Measurements from ENCODE around the gene ZMYND10.

Gene ZMYND10

DNA sequence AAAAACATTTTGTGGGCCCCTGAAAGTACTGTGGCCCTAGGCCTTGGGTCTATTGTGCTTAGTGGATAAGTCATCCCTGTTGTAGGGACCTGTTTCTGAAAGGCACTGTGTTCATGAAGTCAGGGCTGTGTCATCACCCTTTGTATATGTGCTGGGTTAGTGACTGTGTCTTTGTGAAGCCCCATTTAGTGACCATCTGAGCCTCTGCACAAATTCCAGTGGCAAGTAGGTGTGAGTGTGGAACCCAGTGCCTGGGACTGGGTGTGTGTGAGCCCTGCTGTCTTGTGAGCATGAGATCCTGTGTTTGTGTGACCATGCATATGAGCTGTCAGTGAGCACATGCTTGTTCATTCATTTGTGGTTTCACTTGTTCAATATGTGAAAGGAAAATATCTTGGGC lies 40.9 kb downstream of the ZMYND10 start:
- TF ChIP-seq, protein P1, sequence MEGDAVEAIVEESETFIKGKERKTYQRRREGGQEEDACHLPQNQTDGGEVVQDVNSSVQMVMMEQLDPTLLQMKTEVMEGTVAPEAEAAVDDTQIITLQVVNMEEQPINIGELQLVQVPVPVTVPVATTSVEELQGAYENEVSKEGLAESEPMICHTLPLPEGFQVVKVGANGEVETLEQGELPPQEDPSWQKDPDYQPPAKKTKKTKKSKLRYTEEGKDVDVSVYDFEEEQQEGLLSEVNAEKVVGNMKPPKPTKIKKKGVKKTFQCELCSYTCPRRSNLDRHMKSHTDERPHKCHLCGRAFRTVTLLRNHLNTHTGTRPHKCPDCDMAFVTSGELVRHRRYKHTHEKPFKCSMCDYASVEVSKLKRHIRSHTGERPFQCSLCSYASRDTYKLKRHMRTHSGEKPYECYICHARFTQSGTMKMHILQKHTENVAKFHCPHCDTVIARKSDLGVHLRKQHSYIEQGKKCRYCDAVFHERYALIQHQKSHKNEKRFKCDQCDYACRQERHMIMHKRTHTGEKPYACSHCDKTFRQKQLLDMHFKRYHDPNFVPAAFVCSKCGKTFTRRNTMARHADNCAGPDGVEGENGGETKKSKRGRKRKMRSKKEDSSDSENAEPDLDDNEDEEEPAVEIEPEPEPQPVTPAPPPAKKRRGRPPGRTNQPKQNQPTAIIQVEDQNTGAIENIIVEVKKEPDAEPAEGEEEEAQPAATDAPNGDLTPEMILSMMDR (IDR thresholded peaks at IDR 0.05; ENCODE audit: low read depth, low read length, missing control alignments): no peak
- DNase-seq (ENCODE audit: extremely low read depth, low read depth): no peak

DNA sequence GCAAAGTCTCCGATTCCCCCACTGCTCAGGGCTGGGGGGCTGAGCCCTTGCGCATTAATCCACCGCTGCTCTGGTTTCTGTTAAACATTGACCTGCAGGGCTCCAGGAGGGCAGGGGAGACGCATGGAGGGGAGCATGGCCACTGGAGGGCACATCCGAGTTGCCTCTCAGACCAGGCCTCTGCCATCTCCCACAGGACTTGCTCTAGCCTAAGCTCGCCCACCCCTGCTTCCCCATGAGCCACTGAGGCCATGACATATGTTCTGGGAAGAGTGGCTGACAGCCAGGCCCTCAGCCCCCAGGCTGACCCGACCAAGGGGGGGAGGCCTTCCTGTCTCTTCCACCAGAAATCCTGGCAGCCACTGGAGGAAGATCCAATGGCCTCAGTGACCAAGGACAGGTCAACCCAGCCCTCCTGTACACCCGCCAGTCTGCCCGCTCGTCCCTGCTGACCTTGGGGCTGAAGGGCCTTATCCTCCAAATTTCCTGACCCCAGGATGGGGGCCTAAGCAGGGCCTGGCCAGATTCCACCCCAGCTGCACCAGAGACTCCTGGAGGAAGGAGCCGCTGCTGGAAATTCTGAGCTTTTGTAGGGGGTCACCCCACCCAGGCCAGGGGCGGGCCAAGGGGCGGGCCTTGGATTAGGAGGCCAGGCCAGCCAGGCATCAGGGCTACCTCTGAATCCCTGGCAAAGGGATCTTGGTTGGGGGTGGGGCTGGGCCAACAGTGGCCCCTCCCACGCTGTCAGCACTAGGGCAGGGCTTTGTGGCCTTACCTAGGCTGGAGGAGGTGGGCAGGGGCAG lies 42.3 kb downstream of the ZMYND10 start, which contains the start of gene HYAL1:
TSS of gene HYAL1 (minus strand) at position 562 of the 803 bp plus-strand sequence. CDS start 618 bp downstream, outside the sequence.
- H3K4me3 ChIP-seq (replicated peaks; ENCODE audit: low read depth, low read length): no peak within 1 kb of the TSS
- TF ChIP-seq, protein P1 (IDR thresholded peaks at IDR 0.05; ENCODE audit: low read depth, low read length, missing control alignments): peak; percentile 17
- DNase-seq (ENCODE audit: extremely low read depth, low read depth): no peak

More for the DNA sequence above, 40.9 kb downstream of the ZMYND10 start:
- no peak overlapping the region for H3K4me3 ChIP-seq (replicated peaks; ENCODE audit: low read depth, low read length)

DNA sequence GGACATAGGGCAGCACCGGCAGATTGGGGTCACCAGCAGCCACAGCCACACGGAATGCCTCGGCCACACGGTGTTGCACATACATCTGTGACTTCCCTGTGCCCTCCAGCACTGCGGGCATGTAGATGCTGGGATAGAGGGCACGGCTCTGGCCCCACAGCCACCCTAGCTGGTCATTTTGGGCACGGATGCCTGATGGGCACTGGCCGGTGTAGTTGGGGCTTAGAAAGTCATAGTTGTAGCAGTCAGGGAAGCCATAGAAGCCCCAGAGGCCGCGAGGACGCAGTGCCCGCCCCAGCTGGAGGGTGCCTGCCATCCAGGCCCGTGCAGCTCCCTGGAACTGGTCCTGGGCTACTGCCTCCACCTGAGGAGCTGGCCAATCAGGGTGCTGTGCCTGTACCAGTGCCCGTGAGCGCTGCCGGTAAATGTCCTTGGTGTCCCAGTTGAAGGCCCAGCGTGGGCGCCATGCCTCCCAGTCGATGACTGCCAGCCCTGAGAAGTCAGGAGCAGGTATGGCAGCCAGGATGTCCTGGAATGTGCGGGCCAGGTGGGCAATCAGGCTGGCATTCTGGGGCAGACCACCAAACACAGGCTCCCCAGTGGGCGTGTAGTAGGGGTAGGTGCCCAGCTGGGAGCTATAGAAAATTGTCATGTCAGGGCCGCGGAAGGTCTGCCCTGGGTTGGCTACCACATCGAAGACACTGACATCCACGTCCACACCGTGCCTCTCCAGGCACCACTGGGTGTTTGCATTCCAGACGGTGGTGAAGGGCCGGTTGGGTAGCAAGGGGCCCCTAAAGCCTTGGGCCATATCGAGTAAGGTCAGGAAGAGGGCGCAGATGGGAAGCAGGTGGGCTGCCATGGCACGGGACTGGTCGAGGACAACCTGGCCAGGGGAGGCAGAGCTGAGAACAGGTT lies 43.2 kb downstream of the ZMYND10 start:
- no peak for DNase-seq (ENCODE audit: extremely low read depth, low read depth)
- no peak overlapping the region for H3K4me3 ChIP-seq (replicated peaks; ENCODE audit: low read depth, low read length)
- TF ChIP-seq, protein P1 (IDR thresholded peaks at IDR 0.05; ENCODE audit: low read depth, low read length, missing control alignments): no peak

DNA sequence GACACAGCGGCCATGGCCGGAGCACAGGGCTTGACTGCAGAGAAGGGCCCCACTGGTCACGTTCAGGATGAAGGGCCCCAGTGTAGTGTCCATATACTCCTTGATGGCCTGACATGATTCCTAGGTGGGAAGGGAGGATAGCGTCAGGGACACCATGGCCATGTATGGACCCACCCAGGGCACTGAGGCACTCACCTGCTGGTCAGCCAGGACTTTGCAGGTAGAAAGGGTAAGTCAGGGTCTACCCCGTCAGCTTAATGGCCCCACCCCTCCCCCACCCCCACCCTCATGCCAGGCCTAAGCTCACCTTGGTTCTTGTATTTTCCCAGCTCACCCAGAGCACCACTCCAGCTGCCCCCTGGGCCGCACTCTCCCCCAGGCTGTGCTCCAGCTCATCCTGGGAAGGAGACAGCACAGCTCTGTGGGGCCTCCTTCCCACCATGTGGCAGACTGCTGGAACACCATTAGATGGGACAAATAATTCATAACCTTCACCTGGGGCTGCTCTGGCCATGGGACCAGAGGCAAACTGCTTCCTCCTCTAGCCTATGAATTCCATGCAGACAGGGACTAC lies 44.8 kb downstream of the ZMYND10 start:
- H3K4me3 ChIP-seq (replicated peaks; ENCODE audit: low read depth, low read length): no peak overlapping the region
- TF ChIP-seq, protein P1 (IDR thresholded peaks at IDR 0.05; ENCODE audit: low read depth, low read length, missing control alignments): no peak
- no peak for DNase-seq (ENCODE audit: extremely low read depth, low read depth)

DNA sequence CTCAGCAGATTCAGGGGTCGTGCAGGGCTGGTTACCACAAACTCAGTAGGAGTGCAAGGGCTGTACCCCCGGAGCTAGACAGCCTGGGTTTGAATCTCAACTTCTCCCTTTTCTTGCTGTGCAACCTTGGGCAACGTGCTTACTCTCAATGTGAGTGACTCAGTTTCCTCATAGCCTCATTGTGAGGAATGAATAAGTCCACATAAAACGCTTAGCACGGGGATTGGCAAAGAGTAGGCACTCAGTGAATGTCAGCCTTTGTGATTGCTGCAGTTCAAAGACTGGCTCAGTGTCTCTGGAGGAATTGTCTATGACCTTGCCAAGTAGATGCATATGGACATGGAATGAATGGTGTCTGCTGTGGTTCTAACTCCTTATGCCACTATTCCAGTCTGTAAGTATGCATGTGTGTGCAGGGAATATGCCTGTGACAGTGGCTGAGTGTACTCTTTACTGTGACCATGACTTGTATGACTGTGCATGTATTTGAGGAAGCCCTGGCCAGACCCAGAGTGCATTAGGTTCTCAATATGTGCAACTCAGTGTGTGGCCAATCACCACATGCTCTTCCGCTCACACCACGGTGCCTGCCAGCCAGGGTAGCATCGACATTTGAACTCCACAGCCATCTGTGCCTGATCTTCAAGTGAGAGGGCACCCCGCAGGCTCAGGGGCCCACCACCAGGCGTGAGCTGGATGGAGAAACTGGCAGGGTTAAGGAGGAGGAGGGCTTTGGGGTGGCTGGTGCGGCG lies 45.4 kb downstream of the ZMYND10 start:
- no peak for DNase-seq (ENCODE audit: extremely low read depth, low read depth)
- TF ChIP-seq, protein P1 (IDR thresholded peaks at IDR 0.05; ENCODE audit: low read depth, low read length, missing control alignments): no peak
- H3K4me3 ChIP-seq (replicated peaks; ENCODE audit: low read depth, low read length): peak overlapping the region; percentile 38

DNA sequence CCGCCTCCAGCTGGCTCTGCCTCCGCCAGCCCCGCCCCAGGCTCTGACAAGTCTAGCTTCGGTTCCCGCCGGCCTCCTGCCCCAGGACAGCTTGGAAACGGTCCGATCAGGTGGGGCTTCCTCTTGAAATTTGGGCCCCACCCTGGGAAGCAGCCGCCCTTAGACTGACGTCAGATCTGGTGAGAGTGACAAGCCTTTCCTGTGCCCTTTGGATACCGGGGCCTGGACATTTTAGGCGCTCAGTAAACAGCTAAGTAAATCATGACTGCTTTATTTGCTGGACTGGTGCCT lies 45.9 kb downstream of the ZMYND10 start:
- DNase-seq (ENCODE audit: extremely low read depth, low read depth): no peak
- TF ChIP-seq, protein P1 (IDR thresholded peaks at IDR 0.05; ENCODE audit: low read depth, low read length, missing control alignments): no peak
- peak overlapping the region; percentile 38 for H3K4me3 ChIP-seq (replicated peaks; ENCODE audit: low read depth, low read length)

All from HFF-Myc (cell line).